ENCODE data around the gene DLGAP5. TPM values are rescaled to one million over a fixed set of nuclear protein-coding genes. Genes with fewer than 3 reads are reported as not detected.

Gene DLGAP5, protein sequence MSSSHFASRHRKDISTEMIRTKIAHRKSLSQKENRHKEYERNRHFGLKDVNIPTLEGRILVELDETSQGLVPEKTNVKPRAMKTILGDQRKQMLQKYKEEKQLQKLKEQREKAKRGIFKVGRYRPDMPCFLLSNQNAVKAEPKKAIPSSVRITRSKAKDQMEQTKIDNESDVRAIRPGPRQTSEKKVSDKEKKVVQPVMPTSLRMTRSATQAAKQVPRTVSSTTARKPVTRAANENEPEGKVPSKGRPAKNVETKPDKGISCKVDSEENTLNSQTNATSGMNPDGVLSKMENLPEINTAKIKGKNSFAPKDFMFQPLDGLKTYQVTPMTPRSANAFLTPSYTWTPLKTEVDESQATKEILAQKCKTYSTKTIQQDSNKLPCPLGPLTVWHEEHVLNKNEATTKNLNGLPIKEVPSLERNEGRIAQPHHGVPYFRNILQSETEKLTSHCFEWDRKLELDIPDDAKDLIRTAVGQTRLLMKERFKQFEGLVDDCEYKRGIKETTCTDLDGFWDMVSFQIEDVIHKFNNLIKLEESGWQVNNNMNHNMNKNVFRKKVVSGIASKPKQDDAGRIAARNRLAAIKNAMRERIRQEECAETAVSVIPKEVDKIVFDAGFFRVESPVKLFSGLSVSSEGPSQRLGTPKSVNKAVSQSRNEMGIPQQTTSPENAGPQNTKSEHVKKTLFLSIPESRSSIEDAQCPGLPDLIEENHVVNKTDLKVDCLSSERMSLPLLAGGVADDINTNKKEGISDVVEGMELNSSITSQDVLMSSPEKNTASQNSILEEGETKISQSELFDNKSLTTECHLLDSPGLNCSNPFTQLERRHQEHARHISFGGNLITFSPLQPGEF
- 8.6 TPM for polyA plus RNA-seq (ENCODE audit: insufficient read length)

DNA sequence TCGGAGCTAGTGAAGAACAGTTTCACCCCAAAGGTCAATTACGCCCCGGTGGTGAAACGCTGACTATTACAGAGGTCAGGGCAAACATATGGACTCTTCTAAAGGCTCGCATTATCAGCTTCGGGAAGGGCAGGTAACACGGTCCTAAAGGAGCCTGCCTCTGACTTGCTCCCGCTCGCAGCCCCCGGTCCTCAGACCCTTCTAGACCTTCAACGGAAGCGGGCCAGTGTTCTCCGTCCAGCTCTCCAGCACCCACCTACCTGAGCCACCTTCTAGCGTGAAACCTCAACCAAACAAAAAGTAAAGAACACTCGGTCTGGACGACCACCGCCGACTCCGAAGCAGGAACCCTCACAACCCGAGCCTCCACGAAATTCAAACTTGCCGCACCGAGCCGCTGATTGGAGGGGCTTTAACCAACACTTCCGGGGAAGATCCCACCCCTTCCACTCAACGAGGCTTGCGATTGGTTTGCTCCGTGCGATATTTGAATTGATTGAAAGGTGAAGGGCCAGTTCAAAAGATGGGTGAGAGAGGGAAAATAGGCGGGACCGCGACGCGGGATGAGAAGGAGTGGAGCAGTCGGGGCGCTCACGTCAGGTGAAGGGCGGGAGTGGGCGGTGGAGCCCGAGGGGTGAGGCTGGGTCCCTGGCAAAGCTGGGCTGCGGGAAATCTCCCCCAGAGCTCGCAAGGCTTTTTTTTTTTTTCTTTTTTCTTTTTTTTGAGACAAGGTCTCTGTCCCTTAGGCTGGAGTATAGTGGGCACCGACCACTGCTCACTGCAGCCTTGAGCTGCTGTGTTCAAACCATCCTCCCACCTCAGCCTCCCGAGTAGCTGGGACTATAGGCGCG is at the start of gene DLGAP5:
TSS of gene DLGAP5 (minus strand) at position 383 of the 851 bp plus-strand sequence. CDS start 2,406 bp downstream, outside the sequence.
- peak; percentile 98 for DNase-seq (ENCODE audit: low read depth)

DNA sequence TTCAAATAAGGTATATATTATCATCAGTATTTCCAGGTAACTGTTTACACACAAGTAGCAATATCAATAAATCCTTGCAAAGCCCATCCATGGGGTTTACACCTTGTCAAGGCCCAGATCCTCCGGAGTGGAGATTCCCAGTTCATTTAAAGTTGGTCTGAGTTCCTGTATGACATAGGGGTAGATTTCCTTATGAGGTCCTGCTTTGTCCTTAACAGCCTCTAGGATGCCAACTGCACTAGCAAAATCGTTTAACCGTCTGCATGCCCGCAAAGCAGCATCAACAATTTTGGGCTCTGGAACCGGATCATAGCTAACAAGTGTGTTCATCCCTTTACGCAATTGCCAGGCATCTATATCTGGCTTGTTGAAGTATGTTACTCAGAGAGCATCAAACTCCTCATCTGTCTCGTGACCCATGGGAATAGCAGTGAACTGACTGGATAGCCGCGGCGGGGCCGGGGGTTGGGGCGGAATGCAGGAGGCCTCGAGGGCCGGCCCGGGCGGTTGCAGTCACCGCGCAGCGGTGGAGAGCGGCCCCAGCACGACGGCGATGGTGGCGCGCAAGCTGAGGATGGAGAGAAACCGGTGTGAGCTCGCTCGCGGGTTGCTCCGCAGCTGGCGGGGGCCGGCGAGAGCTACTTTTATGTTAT is 49.3 kb upstream of the DLGAP5 start:
- DNase-seq (ENCODE audit: low read depth): no peak

DNA sequence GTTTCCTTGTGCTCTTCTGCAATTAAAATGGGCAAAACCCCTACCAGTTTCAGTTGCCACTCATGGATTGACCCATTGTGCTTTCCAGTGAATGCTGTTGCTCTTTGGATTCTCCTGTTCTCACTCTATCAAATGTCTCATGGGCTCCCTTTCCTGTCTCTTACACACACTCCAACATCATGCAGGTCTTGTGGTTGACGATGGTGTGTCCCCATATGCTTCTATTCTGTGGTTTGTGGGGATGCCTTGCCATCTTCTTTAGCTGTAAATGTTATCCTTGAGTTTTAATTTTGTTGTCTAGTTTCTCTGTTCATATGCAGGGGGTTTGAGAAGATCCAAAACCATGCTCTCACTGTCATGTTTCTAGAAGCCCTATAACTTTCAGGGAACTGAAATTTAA is 47.9 kb upstream of the DLGAP5 start:
- no peak for DNase-seq (ENCODE audit: low read depth)

DNA sequence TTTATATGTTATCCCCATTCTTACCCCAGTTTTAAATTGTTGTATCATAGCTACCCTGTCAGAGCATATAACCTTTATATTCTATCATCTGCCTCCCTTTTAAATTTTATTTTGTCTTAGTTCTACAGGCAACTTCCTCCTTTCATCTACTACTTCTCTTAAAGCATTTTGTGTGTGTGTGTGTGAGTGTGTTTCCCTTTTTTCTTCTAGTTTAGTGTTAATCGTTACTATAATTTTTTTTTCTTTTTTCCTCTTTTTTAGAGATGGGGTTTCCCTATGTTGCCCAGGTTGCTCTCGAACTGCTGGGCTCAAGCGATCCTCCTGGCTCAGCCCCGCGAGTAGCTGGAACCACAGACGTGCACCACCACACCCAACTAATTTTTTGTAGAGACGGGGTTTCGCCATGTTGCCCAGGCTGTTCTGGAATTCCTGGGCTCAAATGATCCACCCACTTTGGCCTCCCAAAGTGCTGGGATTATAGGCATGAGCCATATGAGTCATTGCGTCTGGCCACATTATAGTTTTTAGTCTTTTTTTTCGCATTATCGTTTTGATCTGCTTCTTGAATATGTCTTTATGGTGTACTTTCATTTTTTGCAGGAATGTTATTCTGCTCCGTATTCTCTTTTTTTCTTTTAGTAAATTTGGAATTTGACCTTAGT is 46.8 kb upstream of the DLGAP5 start:
- DNase-seq (ENCODE audit: low read depth): no peak

DNA sequence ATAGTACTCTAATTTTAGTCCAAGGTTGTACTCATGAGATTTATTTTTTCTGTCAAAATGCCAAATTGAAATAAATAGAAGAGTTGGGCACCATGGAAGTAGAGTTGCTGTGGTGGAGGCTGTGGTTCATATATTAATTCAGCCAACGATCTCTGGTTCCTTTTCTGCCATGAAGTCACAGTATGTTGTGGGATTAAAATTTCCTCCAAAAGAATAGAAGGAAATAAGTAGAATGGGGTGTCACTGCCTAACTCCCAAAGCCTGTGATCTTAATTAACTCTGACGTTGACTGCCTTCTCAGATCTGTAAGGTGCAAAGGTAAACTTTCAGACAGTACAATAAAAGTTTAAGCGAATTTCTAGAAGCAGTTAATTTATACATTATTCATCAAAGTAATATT is 42.2 kb upstream of the DLGAP5 start:
- no peak for DNase-seq (ENCODE audit: low read depth)

DNA sequence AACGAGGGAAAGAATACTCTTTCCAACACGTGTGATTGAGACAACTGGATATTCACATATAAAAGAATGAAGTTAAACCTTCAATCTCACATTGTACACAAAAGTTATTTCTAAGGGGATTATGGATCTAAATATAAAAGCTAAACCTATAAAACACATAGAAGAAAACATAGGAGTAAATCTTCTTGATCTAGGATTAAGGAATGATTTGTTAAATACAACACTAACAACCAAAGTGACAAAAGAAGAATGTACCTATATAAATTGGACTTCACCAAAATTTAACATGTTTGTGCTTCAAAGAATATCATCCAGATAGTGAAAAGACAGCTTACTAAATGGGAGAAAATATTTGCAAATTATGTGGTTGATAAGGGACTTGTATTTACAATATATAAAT is 36.9 kb upstream of the DLGAP5 start:
- no peak for DNase-seq (ENCODE audit: low read depth)

DNA sequence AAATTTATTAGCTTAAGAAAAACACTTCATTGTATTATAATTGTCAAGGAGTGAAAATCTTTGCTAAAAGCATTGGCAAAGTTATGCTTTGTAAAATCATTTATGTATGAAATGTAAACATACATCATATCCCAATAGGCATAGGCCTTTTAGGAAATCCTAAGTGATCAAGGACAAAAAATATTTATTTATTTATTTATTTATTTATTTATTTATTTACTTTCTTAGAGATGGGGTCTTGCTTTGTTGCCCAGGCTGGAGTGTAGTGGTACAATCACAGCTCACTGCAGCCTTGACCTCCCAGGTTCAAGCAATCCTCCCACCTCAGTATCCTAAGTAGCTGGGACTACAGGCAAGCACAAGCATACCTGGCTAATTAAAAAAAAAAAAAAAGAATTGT is 32.0 kb upstream of the DLGAP5 start:
- no peak for DNase-seq (ENCODE audit: low read depth)

DNA sequence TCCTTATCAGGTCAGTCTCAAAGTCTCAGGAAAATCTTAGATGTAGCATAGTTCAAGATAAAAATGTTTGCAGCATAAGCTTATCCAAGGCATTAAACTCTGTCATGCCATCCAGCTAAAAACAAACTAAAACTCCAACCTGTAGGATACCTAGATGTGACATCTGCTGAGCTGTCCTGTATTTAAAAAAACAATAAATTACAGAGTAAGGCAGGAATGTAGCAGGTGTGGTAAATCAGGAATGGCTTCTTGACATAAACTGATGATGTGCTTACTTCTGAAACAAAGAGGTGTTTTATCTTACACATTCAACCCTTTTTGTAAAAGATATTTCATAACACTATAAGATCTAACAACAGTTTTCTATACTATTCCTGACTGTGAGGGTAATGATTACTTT is 30.6 kb upstream of the DLGAP5 start:
- DNase-seq (ENCODE audit: low read depth): no peak

DNA sequence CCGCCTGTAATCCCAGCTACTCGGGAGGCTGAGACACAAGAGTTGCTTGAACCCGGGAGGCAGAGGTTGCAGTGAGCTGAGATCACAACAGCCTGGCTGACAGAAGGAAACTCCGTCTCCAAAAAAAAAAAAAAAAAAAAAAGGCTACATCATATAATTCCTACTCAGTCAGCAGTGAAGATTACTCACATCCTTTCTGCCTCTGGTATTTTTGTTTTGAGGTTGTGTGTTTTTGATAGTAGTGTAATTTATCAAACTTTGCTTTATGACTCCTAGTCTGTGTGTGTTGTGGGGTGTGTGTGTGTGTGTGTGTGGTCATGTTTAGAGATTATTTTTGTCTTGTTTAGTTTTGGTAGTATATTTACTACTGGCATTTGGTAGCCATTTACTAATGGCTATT is 29.8 kb upstream of the DLGAP5 start:
- no peak for DNase-seq (ENCODE audit: low read depth)

DNA sequence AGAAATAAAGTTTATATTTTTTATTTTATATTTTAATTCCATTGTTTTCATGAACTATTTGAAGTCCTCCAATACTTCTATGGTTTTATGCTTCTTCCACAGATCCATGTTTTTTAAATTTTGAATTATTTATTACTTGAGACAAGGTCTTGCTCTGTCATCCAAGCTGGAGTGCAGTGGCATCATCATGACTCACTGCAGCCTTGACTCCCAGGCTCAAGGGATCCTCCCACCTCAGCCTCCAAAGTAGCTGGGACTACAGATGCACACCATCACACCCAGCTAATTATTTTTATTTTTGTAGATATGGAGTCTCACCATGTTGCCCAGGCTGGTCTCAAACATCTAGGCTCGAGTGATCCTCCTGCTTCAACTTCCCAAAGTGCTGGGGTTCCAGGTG is 28.8 kb upstream of the DLGAP5 start:
- DNase-seq (ENCODE audit: low read depth): no peak

DNA sequence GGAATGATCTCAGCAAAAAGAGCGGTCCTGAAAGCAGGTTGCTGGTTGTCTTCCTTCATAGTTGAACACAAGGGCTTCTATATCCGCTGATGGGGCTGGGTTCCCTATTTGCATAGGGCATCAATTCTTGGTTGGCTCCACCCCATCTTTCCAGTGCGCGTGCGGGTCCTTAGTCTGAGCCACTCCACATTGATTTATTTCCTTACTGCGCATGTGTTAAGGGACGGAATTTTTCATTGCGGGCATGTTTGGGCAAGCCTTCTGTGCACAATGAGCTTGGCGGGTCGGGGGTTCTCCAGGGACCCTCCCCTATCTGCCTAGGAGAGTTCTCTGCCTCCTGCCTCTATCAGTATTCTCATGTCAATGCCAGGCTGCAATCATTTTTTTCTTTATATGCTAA is 21.2 kb upstream of the DLGAP5 start:
- no peak for DNase-seq (ENCODE audit: low read depth)

DNA sequence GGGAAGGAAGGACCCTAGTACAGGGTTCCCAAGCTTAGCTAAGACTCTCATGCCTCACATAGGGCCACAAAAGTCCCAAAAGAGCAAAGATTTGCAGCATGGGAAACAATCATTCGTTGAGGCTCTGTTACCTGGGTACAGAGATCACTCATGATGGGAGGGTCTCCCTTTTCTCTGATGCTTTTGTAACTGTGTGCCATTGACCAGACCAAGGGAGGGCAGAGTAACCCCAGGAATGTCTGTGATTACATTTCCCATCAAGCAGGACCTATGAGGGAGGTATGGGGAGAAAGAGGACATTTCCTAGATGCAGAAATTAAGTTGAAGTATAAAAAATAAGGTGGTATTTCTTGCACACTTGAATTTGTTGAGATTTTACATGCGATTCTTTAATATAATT is 16.4 kb upstream of the DLGAP5 start:
- DNase-seq (ENCODE audit: low read depth): no peak

DNA sequence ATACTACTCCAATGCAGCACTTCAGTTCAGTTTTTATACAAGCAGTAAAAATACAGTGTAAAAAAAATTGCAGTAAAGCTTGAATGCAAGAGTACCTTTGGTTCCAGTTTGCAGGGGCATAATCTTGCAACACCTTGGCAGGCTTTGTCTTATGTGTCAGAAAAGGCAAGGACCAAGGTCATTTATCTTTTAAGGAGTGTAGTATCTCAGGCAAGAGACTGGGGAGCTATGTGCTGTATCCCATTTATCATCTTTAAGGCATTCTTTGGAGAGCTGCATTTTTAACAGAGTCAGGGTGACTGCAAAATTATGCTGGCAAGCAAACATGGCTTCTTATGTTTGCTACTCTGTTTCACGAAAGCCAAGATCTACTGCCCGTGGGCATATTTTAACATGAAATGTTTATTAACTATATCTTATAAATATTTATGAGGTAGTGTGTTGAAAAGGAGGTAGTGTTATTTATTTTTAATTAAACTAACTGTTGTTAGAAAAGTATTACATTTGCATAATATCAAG is 14.8 kb upstream of the DLGAP5 start:
- no peak for DNase-seq (ENCODE audit: low read depth)

DNA sequence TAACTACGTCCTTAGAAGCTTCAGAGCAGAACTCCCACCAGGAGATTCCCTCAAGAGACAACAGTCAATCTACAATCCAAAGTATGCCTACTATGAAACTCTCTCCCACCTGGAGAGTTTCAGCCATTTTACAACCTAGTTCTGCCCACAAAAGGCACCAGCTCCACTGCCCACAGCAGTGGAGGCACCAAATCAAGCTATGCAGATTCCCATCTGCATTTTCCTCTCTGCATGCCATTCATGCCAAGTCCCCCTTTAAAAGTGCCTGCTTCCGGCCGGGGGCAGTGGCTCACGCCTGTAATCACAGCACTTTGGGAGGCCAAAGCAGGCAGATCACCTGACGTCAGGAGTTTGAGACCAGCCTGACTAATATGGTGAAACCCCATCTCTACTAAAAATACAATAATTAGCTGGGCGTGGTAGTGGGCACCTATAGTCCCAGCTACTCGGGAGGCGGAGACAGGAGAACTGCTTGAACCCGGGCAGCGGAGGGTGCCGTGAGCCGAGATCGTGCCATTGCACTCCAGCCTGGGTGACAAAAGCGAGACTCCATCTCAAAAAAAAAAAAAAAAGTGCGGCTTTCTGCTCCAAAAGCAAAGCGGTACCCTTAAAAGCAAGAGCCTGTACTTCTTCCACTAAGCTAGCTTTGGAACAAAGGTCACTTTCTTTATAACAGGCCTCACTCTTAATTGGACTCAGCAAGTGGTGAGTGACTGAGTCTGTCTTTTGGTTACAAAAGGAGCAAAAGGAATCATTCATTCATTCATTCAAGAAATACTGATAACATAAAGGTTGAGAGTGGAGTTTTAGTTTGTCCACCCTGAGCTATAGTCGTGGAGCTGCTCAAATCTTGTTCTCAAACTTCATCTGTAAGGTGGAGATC is 10.1 kb upstream of the DLGAP5 start:
- no peak for DNase-seq (ENCODE audit: low read depth)

DNA sequence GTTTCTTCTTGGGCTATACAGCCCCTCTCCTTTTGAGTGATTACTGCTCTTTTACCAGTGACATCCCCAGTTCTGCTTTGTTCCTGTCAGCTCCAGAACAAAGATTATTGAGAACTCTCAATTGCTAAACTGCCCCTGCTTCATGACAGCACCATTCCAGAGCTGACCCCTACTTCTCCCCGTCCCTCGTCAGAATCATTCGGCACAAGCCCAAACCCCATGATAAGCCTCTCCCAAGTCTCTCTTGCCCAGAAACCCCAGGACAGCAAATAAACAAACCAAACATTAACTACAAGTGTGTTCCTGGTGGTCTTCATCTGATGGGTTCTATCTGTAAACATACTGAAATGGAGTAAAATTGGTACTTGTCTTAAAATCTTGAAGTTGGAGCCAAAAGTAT is 9.3 kb upstream of the DLGAP5 start:
- DNase-seq (ENCODE audit: low read depth): no peak

DNA sequence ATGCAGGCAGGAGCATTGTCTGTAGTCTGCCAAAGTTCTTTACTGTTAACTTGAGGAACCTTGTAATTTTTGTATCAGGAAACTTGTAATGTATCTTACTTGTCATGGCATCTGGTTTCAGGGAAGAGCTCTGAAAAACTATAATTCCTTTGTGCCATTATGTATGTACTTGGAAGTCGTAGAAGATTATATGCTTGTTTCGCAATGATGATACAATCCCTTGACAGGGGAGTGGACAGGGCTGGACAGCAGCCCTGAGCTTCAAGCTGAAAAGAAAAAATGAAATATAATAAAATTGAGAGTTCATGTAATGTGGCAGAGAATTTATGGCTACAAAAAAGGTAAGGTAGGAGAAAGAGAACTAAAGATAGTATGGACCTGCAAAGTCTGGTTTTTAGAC is 7.4 kb upstream of the DLGAP5 start:
- DNase-seq (ENCODE audit: low read depth): no peak

DNA sequence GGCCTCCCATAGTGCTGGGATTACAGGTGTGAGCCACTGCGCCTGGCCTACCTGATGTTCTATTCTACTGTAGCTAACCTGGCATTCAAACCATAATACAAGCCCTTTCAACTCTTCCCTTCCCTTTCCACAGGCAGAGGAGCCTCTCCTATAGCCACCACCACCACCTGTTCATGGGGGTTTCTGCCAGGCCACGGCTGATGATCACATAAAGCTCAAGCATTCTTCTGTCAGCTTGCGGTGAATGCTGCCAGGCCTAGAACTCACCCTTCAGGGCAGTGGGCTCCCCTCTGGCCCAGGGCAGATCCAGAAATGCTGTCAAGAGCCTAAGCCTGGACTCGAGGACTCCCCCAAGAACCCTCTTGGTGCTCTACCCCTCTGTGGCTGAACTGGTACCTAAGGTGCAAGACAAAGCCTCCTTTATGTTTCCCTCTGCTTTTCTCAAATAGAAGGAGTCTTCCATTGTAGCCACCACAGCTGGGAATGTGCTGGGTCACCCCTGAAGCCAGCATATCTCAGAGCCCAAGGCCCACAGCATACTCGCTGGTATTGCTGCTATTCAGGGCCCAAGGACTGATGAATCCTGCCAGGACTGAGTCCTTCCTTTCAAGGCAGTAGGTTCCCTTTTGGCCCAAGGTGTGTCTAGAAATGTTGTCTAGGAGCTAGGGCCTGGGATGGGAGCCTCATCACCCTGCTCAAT is 3.4 kb upstream of the DLGAP5 start:
- no peak for DNase-seq (ENCODE audit: low read depth)

DNA sequence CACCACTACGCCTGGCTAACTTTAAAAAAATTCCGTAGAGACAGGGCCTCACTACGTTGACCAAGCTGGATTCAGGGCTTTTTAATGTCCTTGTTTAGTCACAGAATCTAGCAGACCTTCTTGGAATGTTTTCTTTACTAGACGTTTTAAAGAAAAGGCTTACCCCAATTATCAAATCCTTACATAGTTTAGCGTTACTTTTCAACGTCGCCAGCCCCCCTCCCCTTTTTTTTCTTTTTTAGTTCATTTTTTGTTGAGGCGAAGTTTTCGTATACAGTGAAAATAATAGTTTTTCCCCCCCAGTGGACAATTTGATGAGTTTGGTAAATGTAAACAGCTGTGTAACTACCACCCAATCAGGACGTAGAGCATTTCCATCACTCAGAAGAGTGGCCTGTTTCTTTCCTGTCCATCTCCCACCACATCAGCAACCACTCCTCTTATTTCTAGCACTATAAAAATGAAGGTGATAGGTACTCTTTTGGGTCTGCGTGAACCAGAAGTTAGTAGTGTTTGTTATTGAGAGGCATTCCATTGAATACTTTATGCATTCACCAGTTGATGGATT is 753 bp upstream of the DLGAP5 start:
- no peak for DNase-seq (ENCODE audit: low read depth)

DNA sequence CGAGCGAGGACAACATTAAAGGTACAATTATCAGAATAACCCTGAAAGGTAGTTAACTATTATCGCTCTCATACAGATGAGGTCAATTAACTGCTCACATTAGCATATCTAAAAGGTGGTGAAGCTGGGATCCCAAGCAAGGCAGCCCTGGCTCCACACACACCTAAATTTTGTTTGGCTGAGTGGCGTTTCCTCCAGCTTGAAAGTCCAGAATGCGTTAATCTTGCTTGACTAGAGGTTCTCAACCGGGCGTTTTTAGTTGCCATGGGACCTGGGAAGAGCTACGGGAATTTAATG is 531 bp downstream of the DLGAP5 start:
- DNase-seq (ENCODE audit: low read depth): no peak

Data from forelimb muscle (tissue), 1 donor.